ES-I3 (cell line): Measurements from ENCODE around the gene OR52B6.

ENCODE experiments used
- H3K36me3 ChIP-seq: 2 replicates; pipeline ENCODE4 v1.6.1; 2013; ENCODE audit warnings: mild to moderate bottlenecking, low read length, control low read depth, moderate library complexity; ENCODE audit not compliant: insufficient read depth
- H3K4me1 ChIP-seq: 2 replicates; pipeline ENCODE4 v1.6.1; 2013; ENCODE audit warnings: mild to moderate bottlenecking, control low read depth, low read length; ENCODE audit not compliant: insufficient read depth
- H3K9ac ChIP-seq: 2 replicates; pipeline ENCODE4 v1.6.1; 2013; ENCODE audit warnings: low read depth, mild to moderate bottlenecking, low read length, moderate library complexity
- H3K9me3 ChIP-seq: 2 replicates; pipeline ENCODE4 v1.6.1; 2013; ENCODE audit warnings: mild to moderate bottlenecking, low read length, moderate library complexity; ENCODE audit not compliant: control insufficient read depth, insufficient read depth

Gene OR52B6

DNA sequence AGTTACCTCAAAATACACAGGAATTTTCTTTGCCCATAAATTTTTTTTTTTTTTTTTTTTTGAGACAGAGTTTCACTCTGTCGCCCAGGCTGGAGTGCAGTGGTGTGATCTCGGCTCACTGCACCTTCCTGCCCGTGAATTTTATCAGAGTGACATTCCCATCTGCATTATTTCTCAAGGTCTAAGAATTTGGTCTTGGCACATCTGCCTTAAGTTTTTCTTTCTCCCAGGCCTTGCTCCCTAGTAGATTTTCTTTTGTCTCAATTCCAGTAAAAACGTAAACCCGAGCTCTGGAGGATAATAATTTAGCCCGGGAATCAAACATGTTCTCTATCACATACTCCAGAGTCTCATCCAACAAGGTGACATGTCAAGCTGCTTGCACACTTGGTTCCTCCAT, 28.1 kb downstream of the OR52B6 start:
- H3K4me1 ChIP-seq, result no peaks in the 10 kb centered on the region
- H3K36me3 ChIP-seq, result peaks cover 22% of the 10 kb centered on the region
- no peaks in the 10 kb centered on the region for H3K9me3 ChIP-seq
- H3K9ac ChIP-seq, result no peak overlapping the region

DNA sequence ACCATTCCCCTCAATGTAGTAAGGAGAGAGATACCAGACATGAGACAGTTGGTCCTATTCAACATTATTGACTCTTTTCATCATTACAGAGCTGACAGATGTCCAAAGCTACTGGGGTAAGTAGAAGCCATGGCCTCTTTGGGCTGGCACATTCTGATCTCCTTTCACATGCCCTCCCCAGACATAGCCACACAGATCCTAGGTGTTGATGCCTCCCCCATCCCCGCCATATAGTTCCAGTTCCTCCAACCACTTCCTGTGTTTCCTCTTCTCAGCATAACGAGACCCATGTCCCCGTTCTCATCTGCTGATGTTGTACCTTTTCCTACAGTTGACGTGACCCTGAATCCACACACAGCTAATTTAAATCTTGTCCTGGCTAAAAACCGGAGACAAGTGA, 29.8 kb downstream of the OR52B6 start:
- H3K36me3 ChIP-seq, result peaks cover 16% of the 10 kb centered on the region
- no peaks in the 10 kb centered on the region for H3K4me1 ChIP-seq
- H3K9me3 ChIP-seq, result no peaks in the 10 kb centered on the region
- H3K9ac ChIP-seq, result no peak overlapping the region

DNA sequence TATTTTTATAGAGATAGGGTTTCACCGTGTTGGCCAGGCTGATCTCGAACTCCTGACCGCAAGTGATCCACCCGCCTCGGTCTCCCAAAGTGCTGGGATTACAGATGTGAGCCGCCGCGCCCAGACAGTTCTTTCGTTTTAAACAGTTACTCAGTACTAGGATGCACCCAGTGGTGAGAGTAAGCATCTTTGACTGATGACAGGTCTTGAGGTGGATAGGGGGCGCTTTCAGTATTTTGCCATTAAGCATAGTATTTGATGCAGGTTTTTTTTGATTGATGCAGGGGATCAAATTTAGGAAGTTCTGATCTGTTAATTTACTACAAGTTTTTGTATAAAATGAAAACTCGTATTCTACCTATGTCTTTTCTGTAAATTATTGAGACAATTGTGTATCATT, 30.9 kb downstream of the OR52B6 start:
- peaks cover 10% of the 10 kb centered on the region for H3K36me3 ChIP-seq
- H3K9ac ChIP-seq, result no peak overlapping the region
- H3K4me1 ChIP-seq, result no peaks in the 10 kb centered on the region
- H3K9me3 ChIP-seq, result no peaks in the 10 kb centered on the region

DNA sequence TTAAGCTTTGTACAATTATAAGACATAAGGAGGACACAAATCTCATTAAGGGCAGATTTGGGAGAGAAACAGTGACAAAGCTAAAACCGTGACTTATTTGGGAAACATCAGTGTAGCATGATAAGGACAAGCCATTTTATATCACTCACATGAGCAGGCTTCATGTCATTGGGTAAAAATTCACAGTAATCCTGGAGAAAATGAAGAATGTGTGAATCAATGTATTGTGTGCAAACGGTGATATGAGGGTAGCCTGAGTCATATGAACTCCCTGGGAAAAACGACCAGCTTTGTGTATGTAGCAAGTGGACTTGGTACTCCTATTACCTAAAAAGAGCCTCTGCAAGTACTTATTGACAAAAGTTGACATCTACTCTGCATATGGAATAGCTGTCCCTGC, 38.1 kb downstream of the OR52B6 start:
- peaks cover 15% of the 10 kb centered on the region for H3K4me1 ChIP-seq
- no peaks in the 10 kb centered on the region for H3K9me3 ChIP-seq
- H3K36me3 ChIP-seq, result no peaks in the 10 kb centered on the region
- H3K9ac ChIP-seq, result no peak overlapping the region

DNA sequence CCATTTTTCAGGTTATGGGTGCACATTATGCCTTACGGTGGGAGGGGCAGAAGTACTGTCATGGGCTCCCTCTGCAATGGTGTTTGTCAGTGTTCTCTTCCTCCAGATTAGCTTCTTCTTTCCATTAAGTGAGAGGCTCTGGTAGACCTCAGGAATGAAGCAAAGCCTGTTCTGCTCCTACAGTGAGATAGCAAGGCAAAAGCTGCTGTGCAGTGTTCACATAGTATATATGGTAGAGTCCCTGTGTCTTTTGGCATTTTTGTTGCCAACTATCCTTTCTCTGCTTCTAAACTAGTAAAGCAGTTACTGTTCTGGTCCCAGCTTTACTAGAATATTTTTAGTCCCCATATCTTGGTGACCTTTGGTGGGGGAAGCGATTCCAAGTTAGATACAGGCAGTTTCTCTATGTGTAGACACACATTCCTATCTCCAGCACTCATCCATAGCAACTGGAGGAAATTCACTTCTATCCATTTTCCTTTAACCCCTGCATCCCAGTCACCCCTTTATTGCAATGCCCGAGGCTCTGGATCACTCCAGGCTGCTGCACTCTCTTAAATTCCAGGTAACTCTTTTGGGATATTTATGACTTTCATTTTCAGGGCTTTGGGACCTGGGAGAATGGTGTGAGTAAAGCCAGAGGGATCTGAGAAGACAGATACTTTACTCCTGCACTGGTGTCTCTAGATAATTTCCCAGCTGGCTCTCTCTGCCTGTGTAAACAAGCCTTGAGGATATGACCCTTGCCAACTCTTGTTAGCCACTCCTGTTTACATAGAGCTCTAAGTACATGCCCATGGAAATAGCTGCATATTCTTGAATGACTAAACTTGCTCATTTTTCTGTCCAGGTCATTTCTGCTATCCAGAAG, 40.2 kb downstream of the OR52B6 start:
- Histone ChIP-seq H3K9me3 (no peaks in the 10 kb centered on the region), H3K9ac (no peak overlapping the region), H3K36me3 (no peaks in the 10 kb centered on the region), H3K4me1 (peaks cover 21% of the 10 kb centered on the region)

DNA sequence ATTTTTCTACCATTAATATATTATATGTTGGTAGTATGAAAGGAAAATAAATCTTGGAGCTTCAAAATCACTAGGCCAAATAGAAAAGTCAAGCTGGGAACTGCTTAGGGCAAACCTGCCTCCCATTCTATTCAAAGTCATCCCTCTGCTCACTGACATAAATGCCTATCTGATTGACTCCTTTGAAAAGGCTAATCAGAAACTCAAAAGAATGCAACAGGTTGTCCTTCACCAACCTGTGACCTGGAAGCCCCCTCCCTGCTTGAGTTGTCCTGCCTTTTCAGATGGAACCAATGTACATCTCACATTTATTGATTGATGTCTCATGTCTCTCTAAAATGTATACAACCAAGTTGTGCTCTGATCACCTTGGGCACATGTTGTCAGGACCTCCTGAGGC, 40.9 kb downstream of the OR52B6 start:
- Histone ChIP-seq H3K9me3 (no peaks in the 10 kb centered on the region), H3K36me3 (no peaks in the 10 kb centered on the region), H3K4me1 (peaks cover 21% of the 10 kb centered on the region), H3K9ac (no peak overlapping the region)

DNA sequence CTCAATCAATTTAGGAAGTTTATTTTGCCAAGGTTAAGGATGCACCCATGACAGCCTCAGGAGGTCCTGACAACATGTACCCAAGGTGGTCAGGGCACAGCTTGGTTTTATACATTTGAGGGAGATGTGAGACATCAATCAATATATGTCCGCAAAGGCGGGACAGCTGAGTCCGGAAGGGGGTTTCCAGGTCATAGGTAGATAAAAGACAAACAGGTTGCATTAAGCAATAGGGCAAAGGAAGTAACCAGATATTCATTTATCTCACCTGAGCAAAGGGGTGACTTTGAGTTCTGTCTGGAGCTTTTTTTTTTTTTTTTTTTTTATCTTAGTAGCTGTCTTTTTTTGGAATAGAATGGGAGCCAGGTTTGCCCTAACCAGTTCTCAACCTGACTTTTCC, 42.1 kb downstream of the OR52B6 start:
- Histone ChIP-seq H3K9ac (no peak overlapping the region), H3K36me3 (no peaks in the 10 kb centered on the region), H3K4me1 (peaks cover 21% of the 10 kb centered on the region)

DNA sequence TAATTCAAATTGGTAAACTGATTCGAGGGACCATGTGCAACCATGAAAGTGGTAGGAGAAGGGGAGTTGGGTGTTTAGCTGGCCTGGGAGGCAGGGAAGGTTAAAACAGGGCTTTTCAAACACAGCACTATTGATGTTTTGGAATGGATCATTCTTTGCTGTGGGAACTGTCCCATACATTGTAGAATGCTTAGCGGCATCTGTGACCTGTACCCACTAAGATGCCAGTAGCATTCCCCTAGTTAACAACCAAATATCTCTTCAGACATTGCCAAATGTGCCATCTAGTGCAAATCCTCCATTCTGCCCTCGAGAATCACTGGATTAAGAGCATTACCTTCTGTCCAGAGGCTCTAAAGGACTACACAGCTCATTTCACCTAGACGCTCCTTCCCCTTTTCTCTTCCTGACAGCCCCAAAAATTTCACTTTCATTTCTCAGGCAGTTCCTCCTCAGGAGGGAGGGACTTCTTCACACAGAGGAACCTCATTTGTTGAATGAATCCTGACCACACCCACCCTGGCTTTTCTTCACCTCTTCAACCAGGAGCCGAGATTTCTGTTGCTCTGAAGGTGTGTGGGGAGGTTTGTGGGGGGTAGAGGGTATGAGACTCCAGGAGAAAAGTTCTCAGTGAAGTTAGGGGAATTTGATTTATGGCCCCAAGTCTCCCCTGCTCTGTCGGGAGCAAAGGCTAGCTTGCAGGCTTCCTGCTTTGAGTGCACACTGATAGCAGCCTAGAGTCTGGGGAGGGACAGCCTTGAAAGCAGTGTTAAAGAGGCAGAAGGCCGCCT, 44.0 kb downstream of the OR52B6 start, which contains the start of gene TRIM34:
Gene TRIM34 (plus strand): TSS at position 513 of the 791 bp plus-strand sequence. CDS start 7,331 bp downstream, outside the sequence.
- H3K4me1 ChIP-seq, result peaks cover 17% of the 10 kb centered on the region
- H3K36me3 ChIP-seq, result no peaks in the 10 kb centered on the region
- no peaks in the 10 kb centered on the region for H3K9me3 ChIP-seq
- peak within 1 kb of the TSS; percentile 35; the same call in 1 of the 2 replicates for H3K9ac ChIP-seq

More for the DNA sequence above, 42.1 kb downstream of the OR52B6 start:
- no peaks in the 10 kb centered on the region for H3K9me3 ChIP-seq

DNA sequence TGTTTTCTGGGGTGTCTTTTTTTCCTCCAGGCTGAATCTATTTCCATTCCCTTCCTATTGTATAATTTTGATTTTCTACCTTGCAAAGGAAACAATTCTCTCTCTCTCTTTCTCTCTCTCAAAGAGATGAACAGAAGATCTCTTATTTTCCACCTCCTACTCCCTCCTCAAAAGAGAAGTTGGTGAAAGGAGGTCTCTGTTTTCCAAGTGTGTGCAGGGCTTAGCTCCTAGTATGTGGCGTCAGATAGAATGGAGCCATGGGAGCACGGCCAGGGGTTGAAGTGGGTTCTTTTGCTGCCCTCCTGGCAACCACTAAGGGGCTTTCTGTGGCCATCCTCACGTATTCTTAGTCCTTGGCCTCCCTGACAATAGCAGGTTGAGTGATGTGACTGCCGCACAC, 44.6 kb downstream of the OR52B6 start:
- peak overlapping the region; percentile 35; the same call in 1 of the 2 replicates for H3K9ac ChIP-seq

DNA sequence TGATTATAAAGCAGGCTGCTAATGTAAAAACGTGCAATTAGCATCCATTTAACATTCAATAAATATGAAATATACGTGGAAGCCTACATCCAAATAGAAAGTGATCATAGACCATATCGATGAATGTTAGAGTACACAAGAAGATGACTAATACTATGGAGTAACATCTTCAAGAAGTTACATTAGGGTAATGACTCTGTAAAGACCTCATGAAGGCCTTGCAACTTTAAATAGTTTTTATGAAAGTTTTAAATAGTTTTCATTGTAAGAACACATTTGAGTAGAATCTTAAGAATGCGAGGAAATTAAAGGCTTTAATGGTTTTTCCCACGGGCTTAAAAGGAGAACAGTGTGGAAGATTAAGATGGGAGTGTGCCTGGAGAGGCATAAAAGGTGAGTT, 45.5 kb downstream of the OR52B6 start:
- no peaks in the 10 kb centered on the region for H3K36me3 ChIP-seq
- H3K9me3 ChIP-seq, result no peaks in the 10 kb centered on the region
- peaks cover 9% of the 10 kb centered on the region for H3K4me1 ChIP-seq
- H3K9ac ChIP-seq, result no peak overlapping the region

More for the DNA sequence above, 44.6 kb downstream of the OR52B6 start:
- Histone ChIP-seq H3K9me3 (no peaks in the 10 kb centered on the region), H3K4me1 (peaks cover 17% of the 10 kb centered on the region), H3K36me3 (no peaks in the 10 kb centered on the region)

DNA sequence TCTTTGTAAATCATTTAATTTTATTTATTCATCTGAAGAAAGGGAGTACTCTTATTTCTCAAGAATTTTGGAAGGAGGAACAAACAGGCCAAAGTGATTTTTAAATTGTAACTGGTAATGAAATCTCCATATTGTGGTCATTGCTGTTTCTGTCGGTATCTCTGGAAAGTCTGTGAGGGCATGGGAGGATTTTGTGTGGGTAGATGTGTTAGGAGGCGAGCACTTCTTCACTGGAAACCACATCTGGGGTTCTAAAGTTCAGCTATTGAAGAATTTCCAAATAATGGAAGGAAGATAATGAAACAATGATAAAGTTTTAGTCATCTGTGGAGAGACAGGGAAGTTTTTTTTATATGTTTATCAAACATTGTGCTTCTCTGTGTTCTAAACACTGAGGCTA, 50.7 kb downstream of the OR52B6 start:
- no peak overlapping the region for H3K9ac ChIP-seq
- no peaks in the 10 kb centered on the region for H3K36me3 ChIP-seq
- no peaks in the 10 kb centered on the region for H3K4me1 ChIP-seq
- no peaks in the 10 kb centered on the region for H3K9me3 ChIP-seq
